ENCODE data around the gene CIT.

Gene CIT

GRCh38 chr12:119695034-119695433 lies 182.1 kb downstream of the CIT start:
- DNase-seq (ENCODE audit: low read depth) = peak; percentile 23
- peak; percentile 75 for TF ChIP-seq CTCF (IDR thresholded peaks at IDR 0.05; ENCODE audit: low read length, missing control alignments)
- H3K4me3 ChIP-seq (replicated peaks; ENCODE audit: low read depth, low read length) = no peak overlapping the region

GRCh38 chr12:119694111-119694510 lies 183.0 kb downstream of the CIT start:
- H3K4me3 ChIP-seq (replicated peaks; ENCODE audit: low read depth, low read length) = no peak overlapping the region
- DNase-seq (ENCODE audit: low read depth) = no peak
- no peak for TF ChIP-seq CTCF (IDR thresholded peaks at IDR 0.05; ENCODE audit: low read length, missing control alignments)

- no peak overlapping the region for H3K4me3 ChIP-seq (replicated peaks; ENCODE audit: low read depth, low read length)
- TF ChIP-seq CTCF (IDR thresholded peaks at IDR 0.05; ENCODE audit: low read length, missing control alignments) = no peak
- no peak for DNase-seq (ENCODE audit: low read depth)
Observed at GRCh38 chr12:119693511-119693910, 183.6 kb downstream of the CIT start.

GRCh38 chr12:119692997-119693396 lies 184.1 kb downstream of the CIT start:
- peak; percentile 98 for DNase-seq (ENCODE audit: low read depth)
- H3K4me3 ChIP-seq (replicated peaks; ENCODE audit: low read depth, low read length) = no peak overlapping the region
- no peak for TF ChIP-seq CTCF (IDR thresholded peaks at IDR 0.05; ENCODE audit: low read length, missing control alignments)

GRCh38 chr12:119692410-119692809 lies 184.7 kb downstream of the CIT start:
- DNase-seq (ENCODE audit: low read depth) = peak; percentile 85
- no peak for TF ChIP-seq CTCF (IDR thresholded peaks at IDR 0.05; ENCODE audit: low read length, missing control alignments)
- H3K4me3 ChIP-seq (replicated peaks; ENCODE audit: low read depth, low read length) = no peak overlapping the region

DNA sequence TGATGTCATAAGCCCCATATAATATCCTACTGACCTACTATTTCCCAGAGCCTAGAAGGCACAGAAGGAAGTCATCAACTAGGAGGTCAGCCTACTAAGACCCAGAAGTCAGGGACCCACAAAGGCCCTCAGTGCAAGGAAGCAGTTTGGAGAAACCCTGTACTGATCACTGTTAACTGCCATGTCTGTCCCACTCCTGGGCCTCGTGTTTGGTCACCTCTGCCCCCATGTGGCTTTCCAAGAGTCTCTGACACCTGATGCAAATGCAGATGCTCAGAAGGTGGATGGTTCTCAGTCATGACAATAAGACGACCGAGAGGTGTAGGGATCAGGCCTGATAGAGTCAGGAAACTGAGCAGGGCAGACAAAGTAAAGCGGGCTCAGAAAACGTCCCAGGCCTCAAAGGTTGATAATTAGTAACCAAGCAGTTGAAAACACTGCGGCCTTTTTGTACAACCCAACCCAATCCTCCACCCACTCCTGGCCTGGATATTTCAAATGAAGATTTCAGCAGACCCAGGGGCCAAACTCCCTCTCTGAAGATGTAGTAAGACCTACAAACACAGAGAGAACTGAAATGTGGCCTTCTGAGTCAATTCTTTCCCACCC lies 185.8 kb downstream of the CIT start:
- TF ChIP-seq CTCF (IDR thresholded peaks at IDR 0.05; ENCODE audit: low read length, missing control alignments) = no peak
- H3K4me3 ChIP-seq (replicated peaks; ENCODE audit: low read depth, low read length) = no peak overlapping the region
- DNase-seq (ENCODE audit: low read depth) = no peak

GRCh38 chr12:119689935-119690500 lies 187.1 kb downstream of the CIT start:
- no peak for DNase-seq (ENCODE audit: low read depth)
- TF ChIP-seq CTCF (IDR thresholded peaks at IDR 0.05; ENCODE audit: low read length, missing control alignments) = no peak
- no peak overlapping the region for H3K4me3 ChIP-seq (replicated peaks; ENCODE audit: low read depth, low read length)
